Neural crest cell (in vitro differentiated cells): ENCODE measurements around the gene TBL2. TPM values are rescaled to one million over a fixed set of nuclear protein-coding genes. Genes with fewer than 3 reads are reported as not detected.
"Not testable (repeated sequence)": the region's sequence is repeated elsewhere in the genome, so short reads cannot be mapped to it uniquely, and the experiment has no call there.

Experiments used
- DNase-seq: peaks from one replicate; pipeline ENCODE4 v3.0.0; 2021; ENCODE audit warnings: low read depth, mixed read lengths, low spot score
- H3K27ac Mint-ChIP-seq: one replicate; pipeline ENCODE4 v1.8.0; 2021; ENCODE audit warnings: mild to moderate bottlenecking, mixed read lengths; ENCODE audit not compliant: unreplicated experiment
- H3K27me3 Mint-ChIP-seq: 2 replicates; pipeline ENCODE4 v1.8.0; 2021; ENCODE audit warnings: low read depth, mild to moderate bottlenecking, mixed read lengths
- H3K36me3 Mint-ChIP-seq: 2 replicates; pipeline ENCODE4 v1.8.0; 2021; ENCODE audit warnings: low read depth, mild to moderate bottlenecking, mixed read lengths
- H3K4me1 Mint-ChIP-seq: 2 replicates; pipeline ENCODE4 v1.8.0; 2021; ENCODE audit warnings: mixed read lengths
- H3K4me3 Mint-ChIP-seq: one replicate; pipeline ENCODE4 v1.8.0; 2021; ENCODE audit warnings: mild to moderate bottlenecking, mixed read lengths
- H3K9me3 Mint-ChIP-seq: 2 replicates; pipeline ENCODE4 v1.8.0; 2021; ENCODE audit warnings: mixed read lengths
- CTCF ChIP-seq: fragments of 200-600 bp; sonication (generic); conservative IDR thresholded peaks from 2 replicates; pipeline ENCODE4 v1.5.0; 2021; ENCODE audit warnings: antibody characterized with exemption, mild to moderate bottlenecking
- total RNA-seq: library from RNA; stranded (reverse); gene quantifications from 2 replicates; pipeline ENCODE4 v1.2.1, GENCODE V29; 2021

TBL2 gene
- total RNA-seq, 1 donor from 2014 or later = 45.6 TPM

GRCh38 chr7:73567140-73567539, 11.2 kb downstream of the TBL2 start:
- Mint-ChIP-seq H3K4me1 (no peaks in the 10 kb centered on the region), H3K4me3 (no peak overlapping the region), H3K27me3 (peaks cover 22% of the 10 kb centered on the region), H3K9me3 (no peaks in the 10 kb centered on the region), H3K27ac (no peak overlapping the region), H3K36me3 (peaks cover 8% of the 10 kb centered on the region)
- DNase-seq = no peak
- TF ChIP-seq CTCF = no peak

GRCh38 chr7:73566431-73566830, 11.9 kb downstream of the TBL2 start:
- Mint-ChIP-seq H3K27me3 (peaks cover 26% of the 10 kb centered on the region), H3K27ac (peak overlapping the region; percentile 10)
- not testable (repeated sequence) for H3K4me1 Mint-ChIP-seq, DNase-seq, H3K36me3 Mint-ChIP-seq, H3K4me3 Mint-ChIP-seq, H3K9me3 Mint-ChIP-seq

- Mint-ChIP-seq H3K36me3 (peaks cover 8% of the 10 kb centered on the region), H3K27me3 (peaks cover 26% of the 10 kb centered on the region), H3K4me3 (no peak overlapping the region), H3K4me1 (no peaks in the 10 kb centered on the region), H3K9me3 (no peaks in the 10 kb centered on the region), H3K27ac (no peak overlapping the region)
- no peak for TF ChIP-seq CTCF
- DNase-seq = no peak
Observed at GRCh38 chr7:73565675-73566340, 12.6 kb downstream of the TBL2 start.

GRCh38 chr7:73560109-73560835, 18.1 kb downstream of the TBL2 start:
- TF ChIP-seq CTCF = no peak
- DNase-seq = no peak
- peaks cover 28% of the 10 kb centered on the region for H3K27me3 Mint-ChIP-seq
- H3K4me1 Mint-ChIP-seq = peaks cover 19% of the 10 kb centered on the region
- H3K4me3 Mint-ChIP-seq = peak overlapping the region; percentile 75
- no peaks in the 10 kb centered on the region for H3K9me3 Mint-ChIP-seq
- no peak overlapping the region for H3K27ac Mint-ChIP-seq
- H3K36me3 Mint-ChIP-seq = no peaks in the 10 kb centered on the region

- peaks cover 21% of the 10 kb centered on the region for H3K4me1 Mint-ChIP-seq
- H3K9me3 Mint-ChIP-seq = no peaks in the 10 kb centered on the region
Observed at GRCh38 chr7:73557397-73558257, 20.8 kb downstream of the TBL2 start, which contains the start of gene BCL7B. Gene BCL7B (minus strand): TSS chr7:73557690. CDS start chr7:73557578, 112 bp downstream.

More at GRCh38 chr7:73557397-73558257, 20.8 kb downstream of the TBL2 start, which contains the start of gene BCL7B:
- peak; percentile 59 for DNase-seq
- Mint-ChIP-seq H3K27me3 (peaks cover 16% of the 10 kb centered on the region), H3K36me3 (no peaks in the 10 kb centered on the region), H3K27ac (peak within 1 kb of the TSS; percentile 93), H3K4me3 (peak within 1 kb of the TSS; percentile 94)
- no peak for TF ChIP-seq CTCF
